NCI-H146 (cell line): ENCODE results near the gene DRC1.

Experiments used
- DNase-seq: peaks from one replicate; lab custom pipeline; 2025; lab: John Stamatoyannopoulos, UW

The DRC1 gene

DNA sequence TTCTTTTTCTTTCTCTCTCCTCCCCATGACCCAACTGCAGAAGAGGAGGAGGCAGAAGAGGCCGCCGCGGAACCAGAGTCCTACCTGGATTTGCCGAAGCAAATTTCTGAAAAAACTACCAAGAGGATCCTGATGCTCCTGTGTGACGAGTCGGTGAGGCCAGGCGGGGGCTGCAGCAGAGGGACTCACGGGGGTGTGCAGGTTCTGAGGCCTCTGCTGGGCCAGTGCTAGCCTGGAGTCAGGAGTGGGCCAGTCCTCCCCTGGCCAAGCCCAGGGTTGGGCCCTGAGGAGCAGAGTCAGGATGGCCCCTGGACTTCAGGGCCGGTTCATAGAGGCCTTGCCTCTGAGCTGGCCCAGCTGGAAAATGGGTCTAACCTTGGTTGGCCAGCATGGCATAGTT, 46.9 kb downstream of the DRC1 start:
- no peak for DNase-seq

DNA sequence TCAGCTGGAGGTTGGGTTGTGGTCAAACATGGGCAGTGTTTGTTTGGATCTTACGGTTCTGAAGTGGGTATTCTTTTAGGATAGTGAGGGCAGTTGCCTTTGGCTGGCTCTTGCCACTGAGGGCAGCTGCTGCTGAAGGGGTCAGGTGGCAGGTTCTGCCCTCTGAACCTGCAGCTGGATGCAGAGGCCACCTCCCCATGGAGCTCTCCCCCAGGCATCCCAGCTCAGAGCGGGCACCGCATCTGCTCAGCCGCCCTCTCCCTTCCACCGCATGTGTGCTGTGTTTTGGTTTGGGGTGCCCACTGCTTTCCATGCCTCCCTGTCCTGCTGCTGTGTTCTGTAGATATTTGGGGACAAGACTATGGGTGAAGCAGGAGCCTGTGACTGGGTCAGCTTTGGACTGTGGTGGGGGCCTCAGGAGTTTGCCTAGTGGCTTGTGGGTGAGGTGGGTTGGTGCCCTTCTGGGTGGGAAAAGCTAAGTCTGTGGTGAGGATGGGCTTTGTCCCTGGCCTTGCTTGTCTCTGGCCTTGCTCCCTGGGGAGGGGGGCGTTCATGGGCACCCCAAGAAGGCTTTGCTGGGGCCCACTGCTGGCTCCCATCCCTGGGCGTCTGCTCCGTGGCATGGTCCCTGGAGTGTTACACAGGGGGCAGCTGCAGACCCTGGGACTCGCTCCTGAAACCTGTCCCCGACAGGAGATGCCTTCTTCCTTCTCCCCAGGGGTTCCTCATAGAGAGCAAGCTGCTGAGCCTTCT, 47.7 kb downstream of the DRC1 start:
- DNase-seq: no peak

DNA sequence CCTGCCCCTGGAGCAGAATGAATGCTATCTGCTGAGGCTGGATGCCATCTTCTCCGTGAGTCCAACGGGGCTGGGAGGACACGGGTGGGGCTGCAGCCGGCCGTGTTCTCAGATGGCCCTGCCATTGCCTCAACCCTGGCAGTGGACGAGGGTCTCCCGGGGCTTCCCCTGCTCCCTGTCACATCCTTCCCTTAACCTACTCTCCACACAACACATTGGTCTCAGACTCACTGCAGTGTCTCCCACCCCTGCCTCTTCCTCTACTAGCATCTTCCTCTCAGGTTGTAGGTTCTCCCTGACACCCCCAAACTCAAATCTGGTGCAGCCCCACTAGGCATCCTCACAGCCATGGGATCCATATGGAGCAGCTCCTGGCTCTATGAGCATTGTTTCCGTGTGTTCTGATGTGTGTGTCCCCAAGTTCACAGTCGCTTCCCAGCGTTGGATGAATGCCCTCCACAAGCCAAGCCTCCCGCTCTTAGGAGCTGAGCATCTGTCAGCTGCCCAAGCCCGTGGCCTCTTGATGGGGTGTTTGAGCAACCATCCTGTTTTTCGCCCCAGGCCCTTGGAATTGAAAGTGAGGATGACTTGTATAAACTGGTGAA, 48.4 kb downstream of the DRC1 start:
- DNase-seq: no peak

DNA sequence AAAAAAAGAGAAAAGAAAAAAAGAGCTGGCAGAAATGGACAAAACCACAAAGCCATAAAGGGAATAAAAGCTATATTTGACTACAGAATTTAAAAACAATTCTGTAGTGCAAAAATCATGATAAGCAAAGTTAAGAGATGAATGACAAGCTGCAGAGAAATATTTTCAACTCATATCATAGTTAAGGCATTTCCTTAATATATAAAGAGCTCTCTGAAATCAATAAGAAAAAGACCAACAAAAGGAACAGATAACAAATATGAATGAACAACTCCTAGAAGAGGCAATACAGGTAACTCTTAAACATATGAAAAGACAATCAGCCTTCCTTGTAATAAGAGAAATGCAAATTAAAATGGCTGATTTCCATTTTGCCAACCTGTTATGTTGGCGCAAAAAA, 50.0 kb downstream of the DRC1 start:
- DNase-seq: no peak

DNA sequence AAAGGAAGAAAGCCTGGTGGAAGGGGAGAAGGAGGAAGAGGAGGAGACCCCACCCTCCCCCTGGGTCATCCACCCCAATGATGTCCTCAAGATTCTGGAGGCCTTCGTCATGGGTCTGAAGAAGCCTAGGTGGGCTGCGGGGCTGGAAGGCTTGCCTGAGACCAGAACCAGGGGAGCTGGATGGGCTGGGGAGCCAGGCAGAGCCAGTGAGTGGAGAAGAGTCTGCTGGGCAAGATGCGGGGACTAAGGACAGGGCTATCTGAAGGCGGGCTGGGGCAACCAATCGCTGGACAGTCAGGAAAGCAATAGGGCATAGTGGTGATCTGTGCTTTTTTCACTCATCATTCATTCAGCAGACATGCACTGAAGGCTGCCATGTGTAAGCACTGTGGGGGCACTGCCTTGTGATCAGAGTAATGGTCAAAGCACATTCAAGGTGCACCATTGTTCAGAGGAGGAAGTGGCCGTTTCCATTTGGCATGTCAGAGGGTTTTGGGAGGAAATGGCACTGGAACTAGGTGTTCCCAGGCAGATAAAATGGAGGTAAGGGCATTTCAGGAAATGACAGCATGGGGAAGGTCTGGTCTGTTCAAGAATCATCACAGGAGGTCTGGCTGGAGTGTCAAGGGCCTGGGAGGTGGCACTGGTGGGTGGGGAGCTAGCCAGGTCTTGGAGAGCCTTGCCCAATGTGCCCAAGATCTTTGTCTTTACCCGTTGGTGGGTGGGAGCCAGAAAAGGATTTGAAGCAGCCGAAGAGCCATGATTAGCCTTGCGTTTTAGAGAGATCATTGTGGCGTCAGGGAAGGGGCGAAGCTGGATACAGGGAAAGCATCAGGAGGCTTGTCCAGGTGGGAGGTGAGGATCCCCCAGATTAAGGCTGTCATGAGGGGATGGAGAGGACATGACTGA, 52.0 kb downstream of the DRC1 start:
- DNase-seq: no peak

DNA sequence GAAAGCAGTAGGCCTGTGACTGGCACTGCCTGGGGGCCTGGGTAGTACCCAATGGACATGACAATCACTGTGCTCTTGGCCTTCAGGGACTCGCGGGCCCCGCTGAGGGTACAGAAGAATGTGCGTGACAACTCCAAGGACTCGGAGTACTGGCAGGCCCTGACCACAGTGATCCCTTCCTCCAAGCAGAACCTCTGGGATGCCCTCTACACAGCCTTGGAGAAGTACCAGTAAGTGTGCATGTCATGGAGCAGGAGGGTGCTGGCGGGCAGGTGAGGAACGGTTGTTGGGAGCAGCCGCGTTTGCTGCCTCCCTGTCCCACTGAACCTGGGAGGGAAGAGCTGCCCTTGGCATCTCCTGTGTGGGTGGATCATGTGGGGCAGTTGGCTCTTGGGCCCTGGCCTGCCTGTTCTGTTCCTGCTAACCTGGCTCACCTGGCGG, 52.9 kb downstream of the DRC1 start:
- no peak for DNase-seq

DNA sequence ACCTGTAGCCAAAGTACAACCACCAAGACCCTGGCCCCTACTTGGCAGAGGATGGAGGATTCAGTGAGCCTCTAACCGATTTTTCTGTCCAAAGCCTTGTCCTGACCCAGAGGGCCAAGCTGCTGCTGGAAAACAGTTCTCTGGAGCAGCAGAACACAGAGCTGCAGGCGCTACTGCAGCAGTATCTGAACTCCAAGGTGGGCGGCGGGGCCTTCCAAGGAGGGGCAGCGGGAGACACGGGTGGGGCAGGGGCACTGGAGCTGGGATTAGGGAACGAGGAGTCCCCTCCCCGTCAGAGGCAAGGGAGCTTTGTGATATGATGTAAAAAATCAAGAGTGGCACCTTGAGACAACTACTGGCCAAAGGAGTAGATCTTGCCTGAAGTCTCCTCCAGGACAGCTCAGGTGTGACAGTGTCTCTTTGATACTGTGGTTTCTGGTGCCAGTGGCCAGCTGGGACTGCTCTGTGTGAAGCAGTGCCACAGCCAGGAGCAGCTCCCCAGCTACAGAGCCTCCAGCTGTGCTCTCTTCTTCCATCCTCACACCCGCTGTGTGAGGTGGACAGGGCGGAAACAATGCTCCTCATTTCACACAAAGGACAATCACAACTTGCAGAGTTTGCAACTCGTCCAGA, 53.4 kb downstream of the DRC1 start:
- peak; percentile 72 for DNase-seq

DNA sequence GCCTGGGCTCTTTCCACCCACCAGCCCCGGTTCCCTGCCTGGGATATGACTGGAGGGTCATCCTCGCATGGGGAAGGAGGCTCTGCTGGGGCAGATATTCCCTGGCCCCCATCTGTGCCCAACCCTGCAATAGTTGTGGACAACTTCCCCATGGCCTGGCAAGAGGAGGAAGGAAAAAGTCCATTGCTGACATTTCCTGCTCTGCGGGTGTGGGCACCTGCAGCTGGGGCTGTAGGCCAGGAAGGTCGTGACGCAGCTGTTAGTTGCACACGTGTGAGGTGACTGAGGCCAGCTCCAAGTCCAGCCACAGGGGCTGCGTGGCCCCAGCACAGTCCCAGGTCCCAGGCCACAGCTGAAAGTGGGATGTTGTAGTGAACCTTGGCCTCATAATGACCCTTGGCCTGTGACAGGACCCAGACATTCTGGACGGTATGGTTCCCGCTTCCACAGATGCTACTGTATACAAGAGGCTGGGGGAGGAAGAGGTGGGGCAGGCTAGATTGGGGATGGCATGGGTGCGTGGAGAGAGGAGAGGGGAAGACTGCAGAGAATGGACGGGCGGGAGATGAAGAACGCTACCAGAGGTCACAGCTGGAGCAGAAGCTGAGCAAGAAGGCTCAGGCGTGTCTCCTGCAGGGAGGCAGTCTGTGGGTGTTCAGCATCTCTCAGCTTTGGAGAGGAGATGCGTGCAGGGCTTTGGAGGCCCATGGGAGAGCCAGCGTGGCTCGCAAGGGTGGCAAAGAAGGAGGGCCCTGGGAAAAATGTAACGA, 54.1 kb downstream of the DRC1 start:
- DNase-seq: peak; percentile 54

DNA sequence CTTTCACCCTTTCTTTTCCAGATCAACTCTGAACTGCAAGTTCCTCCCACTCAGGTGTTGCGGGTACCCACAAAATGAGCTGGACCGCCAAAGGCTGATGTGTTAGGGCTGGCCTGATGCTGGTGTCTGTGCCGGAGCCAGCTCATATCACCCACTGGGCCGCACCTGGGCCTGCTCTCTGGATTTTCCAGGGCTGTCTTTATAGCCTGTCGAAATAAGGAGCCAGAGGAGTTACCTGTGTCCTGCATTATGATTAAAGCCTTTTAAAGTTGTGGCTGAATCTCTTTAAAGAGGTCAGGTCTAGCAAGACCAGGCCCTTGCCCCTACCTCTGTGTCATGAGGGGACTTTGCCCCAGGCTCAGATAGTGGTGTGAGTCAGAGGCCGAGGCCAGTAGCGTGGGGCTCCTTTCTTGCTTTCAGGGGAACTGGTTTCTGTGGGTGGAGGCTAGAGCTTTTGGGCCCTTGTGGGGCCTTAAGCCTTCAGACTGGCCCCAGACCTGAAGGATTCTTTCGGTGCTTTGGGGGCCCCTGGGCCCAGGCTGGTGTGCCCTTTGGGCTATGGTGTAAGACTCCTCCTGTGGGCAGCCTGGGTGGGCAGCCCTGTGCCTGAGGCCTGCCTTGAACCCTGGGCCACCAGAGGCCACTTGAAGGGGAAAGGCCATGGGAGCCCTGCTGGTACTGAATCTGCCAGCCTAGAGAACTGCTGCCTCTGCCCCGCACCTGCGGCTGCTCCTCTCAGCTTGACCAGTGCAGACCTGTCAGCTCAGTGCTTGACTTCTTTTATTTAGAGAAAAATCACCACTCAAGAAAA, 54.9 kb downstream of the DRC1 start:
- DNase-seq: no peak

DNA sequence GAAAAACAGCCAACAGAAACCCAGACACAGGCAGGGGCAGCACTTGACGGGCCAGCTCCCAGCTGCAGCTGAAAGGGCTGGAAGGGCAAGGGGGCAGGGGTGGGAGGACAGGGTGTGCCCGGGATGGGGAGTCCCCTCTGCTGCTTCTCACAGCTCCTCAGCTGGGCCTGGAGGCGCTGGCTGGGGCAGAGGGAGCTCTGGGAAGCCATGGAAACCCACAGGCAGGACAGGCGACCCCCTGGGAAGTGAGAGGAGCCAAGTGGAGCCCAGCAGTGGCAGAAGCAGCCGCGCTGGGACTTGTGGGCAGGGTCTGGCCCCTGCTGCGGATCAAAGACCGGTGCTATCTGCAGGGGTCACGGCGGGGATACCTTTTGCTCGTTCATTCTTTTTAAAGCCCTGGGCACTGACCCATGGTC, 55.5 kb downstream of the DRC1 start:
- no peak for DNase-seq

DNA sequence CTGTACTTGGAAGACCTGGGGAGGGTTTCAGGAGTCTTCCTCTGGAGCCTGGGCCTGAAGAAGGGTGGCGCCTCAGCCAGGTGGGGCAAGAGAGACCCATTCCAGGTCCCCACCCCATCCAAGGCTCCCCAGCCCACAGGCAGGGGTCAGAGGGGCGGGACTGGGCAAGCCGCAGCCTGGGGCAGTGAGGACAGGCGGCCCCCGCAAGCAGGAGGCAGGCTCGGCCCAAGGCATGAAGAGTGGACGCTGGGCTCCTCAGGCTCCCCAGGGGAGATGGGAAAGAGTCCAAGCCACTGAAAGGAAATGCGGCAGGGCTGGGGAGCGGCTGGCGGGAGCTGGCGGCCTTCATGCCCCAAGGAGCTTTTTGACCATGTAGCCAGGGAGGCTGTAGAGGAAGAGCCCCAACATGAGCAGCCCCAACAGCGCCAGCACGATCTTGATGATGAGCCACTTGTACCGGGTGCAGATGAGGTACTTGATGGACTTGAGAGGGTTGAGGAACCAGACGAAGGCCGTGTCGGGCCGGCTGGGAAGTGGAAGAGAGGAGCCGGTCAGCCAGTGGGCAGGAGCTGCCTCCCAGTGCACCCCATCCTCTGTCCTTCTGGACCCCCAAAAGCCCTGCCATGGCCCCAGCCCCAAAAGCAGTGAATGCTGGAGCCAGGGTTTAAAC, 56.1 kb downstream of the DRC1 start:
- DNase-seq: no peak

DNA sequence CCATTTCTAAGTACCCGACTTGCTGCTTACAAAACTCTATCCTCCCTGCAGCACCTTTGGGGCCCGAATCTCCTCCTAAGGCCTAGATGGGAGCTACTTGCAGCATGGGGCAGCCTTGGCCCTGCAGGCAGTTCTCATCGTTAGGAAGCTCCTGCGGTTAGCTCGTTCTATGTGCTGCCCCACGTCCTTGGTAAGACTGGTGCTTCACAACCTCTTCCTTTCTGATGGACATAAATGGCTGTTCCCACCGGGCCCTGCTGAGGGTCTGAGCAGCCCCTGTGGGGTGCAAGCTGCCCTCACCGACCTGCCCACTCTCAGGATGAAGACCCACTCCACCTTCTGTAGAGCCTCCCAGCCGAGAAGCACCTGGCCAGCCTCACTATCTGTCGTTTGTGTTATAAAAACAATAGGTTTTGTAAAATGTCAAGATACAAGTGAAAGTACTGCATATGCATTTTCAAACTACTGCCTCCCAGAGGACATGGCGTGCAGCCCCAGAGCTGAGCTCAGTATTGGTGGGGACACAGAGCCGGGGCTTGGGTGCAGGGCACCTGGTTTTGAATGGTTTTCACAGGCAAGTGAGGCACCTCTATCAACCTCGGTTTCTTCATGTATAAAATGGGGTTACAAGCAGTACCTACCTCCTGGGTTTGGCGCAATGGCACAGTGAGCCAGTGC, 56.8 kb downstream of the DRC1 start:
- no peak for DNase-seq

DNA sequence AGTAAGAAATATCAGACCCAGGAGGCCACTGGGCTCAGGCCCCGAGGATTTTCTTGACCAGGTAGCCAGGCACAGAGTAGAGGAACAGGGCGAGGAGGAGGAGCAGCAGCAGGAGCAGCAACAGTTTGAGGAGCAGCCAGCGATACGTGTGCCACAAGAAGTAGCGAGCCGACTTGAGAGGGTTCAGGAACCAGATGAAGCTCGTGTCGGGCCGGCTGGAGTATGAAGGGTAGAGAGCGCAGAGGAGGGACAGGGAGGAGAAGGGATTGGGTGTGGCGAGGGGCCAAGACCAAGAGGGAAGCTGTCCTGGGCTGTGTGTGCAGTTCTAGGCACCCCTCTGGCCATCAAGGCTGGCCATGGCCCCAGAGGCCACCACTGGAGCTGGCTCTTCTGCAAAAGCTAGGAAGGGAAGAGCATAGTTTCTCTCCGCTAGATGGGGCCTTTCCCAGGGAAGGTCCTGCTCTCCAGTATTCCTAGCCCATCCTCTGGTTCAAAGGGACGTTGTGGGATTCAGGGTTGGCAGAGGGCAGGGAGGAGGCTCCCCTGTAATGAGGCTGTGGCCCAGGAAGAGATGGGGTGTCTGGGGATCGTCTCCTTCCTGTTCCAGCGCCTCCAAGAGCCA, 58.4 kb downstream of the DRC1 start:
- DNase-seq: no peak

DNA sequence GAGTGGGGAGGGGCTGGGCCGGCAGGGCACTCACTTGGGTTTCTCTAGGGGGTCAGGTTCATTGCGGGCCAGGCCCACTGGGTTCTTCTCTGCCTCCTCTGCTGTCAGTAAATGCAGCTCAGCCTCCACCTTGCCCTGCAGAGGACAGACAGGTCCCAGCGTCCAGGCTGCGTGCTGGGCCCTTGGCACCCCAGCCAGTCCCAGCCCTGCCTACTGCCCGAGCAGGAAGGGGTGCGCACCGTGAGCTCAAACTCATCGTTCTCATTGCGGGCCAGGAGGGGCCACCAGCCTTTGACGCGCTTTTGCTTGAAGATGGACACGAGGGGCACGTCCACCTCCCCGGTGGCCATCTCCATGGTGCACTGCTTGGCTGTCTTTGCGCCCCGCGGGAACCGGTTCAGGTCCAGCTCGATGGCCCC, 58.9 kb downstream of the DRC1 start:
- DNase-seq: no peak

DNA sequence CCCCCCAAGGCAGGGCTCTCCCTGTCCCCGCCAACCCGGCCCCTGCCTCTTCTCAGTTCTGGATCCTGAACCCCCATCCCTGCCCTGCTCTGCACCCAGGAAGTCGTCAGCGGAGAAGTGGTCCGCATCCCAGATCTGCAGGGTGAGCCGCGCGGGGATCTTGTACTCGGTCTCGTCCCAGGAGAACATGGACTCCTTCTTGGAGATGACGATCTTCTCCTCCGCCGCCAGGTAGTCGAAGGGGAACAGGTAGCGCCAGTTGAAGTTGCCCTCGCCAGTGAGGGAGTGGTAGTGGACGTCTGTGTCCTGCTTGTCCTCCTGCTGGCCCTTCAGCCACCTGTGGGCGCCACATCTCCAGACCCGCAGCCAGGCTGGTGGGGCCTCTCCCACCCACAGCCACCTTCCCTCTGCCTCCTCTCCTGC, 59.9 kb downstream of the DRC1 start:
- DNase-seq: no peak

DNA sequence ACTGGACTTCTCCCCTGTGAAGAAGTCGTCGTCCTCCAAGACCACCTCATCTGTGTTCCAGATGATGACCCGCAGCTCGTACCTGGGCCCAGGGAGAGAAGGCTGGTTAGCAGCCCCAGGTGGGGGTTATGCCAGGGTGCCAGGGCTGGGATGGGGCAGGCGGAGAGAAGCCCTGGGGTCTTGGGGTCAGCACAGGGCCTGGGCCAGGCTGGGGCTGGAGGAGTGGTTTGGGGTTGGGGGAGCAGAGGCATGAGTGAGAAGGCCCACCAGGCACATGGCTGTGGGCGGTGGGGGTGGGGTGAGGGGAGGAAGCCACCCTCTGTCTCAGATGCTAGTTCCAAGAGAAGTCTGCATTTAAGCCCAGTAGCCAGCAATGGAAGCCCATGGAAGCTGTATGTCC, 60.4 kb downstream of the DRC1 start:
- no peak for DNase-seq

DNA sequence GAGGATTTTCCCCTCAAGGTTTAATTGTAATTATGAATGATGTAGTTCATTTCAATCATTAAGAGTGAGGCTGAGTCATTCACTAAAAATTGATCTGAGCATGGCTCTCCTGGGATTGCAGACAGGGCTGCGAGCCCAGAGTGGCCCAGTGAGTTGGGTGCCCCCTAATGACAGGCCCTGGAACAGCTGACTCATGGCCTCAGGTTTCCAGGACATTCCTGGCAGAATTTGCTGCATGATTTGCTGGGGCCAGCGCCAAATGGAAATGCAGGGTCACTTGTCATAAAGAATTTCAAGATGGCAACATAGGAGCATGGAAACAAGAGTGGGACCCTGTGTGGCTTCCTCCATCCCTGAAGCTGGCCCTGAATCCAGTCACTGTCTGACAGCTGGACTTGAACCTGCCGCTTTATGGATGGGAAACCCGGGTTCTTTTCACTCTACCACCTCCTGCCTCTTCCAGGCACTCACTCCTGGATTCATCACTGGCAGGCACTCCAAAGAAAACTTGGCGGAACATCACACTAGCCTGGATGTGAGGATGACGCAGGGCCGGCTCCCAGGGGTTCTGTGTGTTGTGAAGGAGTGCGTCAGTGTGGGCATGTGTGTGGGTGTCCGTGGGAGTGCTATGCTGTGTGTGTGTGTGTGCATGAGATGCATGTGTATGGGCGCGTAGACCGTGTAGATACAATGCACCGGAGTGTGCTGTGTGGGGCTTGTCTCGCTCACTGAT, 61.0 kb downstream of the DRC1 start:
- DNase-seq: peak; percentile 29
